Caco-2 (cell line): ENCODE data around the gene ZNF816. TPM values are rescaled to one million over a fixed set of nuclear protein-coding genes. Genes with fewer than 3 reads are reported as not detected.
"Not testable (repeated sequence)": the region's sequence is repeated elsewhere in the genome, so short reads cannot be mapped to it uniquely, and the experiment has no call there.

Source experiments
- BruUV-seq: library from RNA; stranded (reverse); fragments of 400-500 nt; replicated peaks from 2 replicates; lab custom pipeline; 2021; lab: Mats Ljungman, UMichigan
- CTCF ChIA-PET: fragments of 300-600 bp; sonication (Branson Sonifier 250); formaldehyde crosslinking; loops from one replicate; lab custom pipeline; 2022; ENCODE audit warnings: antibody characterized with exemption; lab: Charles Lee
- POLR2A ChIA-PET: fragments of 300-600 bp; sonication (Branson Sonifier 250); formaldehyde crosslinking; loops from one replicate; lab custom pipeline; 2022; ENCODE audit warnings: antibody characterized with exemption; lab: Charles Lee
- DNase-seq, 2 experiments: peaks; one replicate each; pipeline versions ENCODE4 v3.0.0 to v3.0.0-alpha.2; 2020 to 2022
- H3K27me3 ChIP-seq: replicated peaks from 2 replicates; pipeline ENCODE4 v1.6.0; 2011; ENCODE audit warnings: low read length; ENCODE audit not compliant: control insufficient read depth, insufficient read depth
- H3K36me3 ChIP-seq: 2 replicates; pipeline ENCODE4 v1.5.1; 2011; ENCODE audit warnings: low read length; ENCODE audit not compliant: control insufficient read depth, insufficient read depth
- H3K4me1 ChIP-seq: fragments of 250-450 bp; sonication (Bioruptor Pico); 2 replicates; pipeline ENCODE4 v1.5.1; 2020; ENCODE audit warnings: mild to moderate bottlenecking
- H3K4me3 ChIP-seq: 2 replicates; pipeline ENCODE4 v1.5.1; 2011; ENCODE audit warnings: low read depth, mild to moderate bottlenecking, control low read depth, low read length
- H3K9me3 ChIP-seq: fragments of 250-450 bp; sonication (Bioruptor Pico); 2 replicates; pipeline ENCODE4 v1.5.1; 2020; ENCODE audit warnings: mild to moderate bottlenecking, moderate library complexity
- H3K27ac Mint-ChIP-seq: one replicate; pipeline ENCODE4 v1.8.0; 2022; ENCODE audit warnings: mixed read lengths; ENCODE audit not compliant: unreplicated experiment
- H3K27me3 Mint-ChIP-seq: one replicate; pipeline ENCODE4 v1.8.0; 2022; ENCODE audit warnings: mixed read lengths; ENCODE audit not compliant: insufficient read depth, unreplicated experiment
- H3K36me3 Mint-ChIP-seq: one replicate; pipeline ENCODE4 v1.8.0; 2022; ENCODE audit warnings: mild to moderate bottlenecking, mixed read lengths; ENCODE audit not compliant: insufficient read depth, unreplicated experiment
- H3K4me1 Mint-ChIP-seq: one replicate; pipeline ENCODE4 v1.8.0; 2022; ENCODE audit warnings: low read depth, mixed read lengths; ENCODE audit not compliant: unreplicated experiment
- H3K4me3 Mint-ChIP-seq: one replicate; pipeline ENCODE4 v1.8.0; 2022; ENCODE audit warnings: mild to moderate bottlenecking, moderate library complexity, mixed read lengths; ENCODE audit not compliant: unreplicated experiment
- H3K9me3 Mint-ChIP-seq: one replicate; pipeline ENCODE4 v1.8.0; 2022; ENCODE audit warnings: mixed read lengths; ENCODE audit not compliant: unreplicated experiment
- CTCF ChIP-seq, 2 experiments: fragments of 200-600 bp in 1 of 2; IDR thresholded peaks; 1 replicate in 1 of 2; 2 replicates in 1 of 2; pipeline versions ENCODE4 v1.5.1 to v1.8.0; 2011 to 2022; ENCODE audit warnings: antibody characterized with exemption in 1 of 2, control low read depth in 1 of 2, inconsistent platforms in 1 of 2, low read depth in 1 of 2, low read length in 1 of 2, mild to moderate bottlenecking in 1 of 2, moderate library complexity in 1 of 2; ENCODE audit not compliant: insufficient read depth in 1 of 2, severe bottlenecking in 1 of 2, unreplicated experiment in 1 of 2
- intact Hi-C: fragments of 100-400 bp; cut with micrococcal nuclease; formaldehyde crosslinking; loops from one replicate; pipeline ENCODE4 v1.10.0; 2022; ENCODE audit not compliant: unreplicated experiment
- total RNA-seq: library from RNA; stranded (reverse); gene quantifications from 2 replicates; pipeline ENCODE4 v1.2.3, GENCODE V29; 2022

Gene ZNF816
- total RNA-seq, 1 experiment from 2014 or later, result 11.5 TPM

- ChIA-PET POLR2A (no interaction called here), CTCF (no interaction called here)
- H3K36me3 ChIP-seq, result no peaks in the 10 kb centered on the region
- no peaks in the 10 kb centered on the region for H3K27me3 ChIP-seq
- intact Hi-C loops, result loop anchor here (2.0 kb wide), 1 partner anchor 19 kb away; the partner anchor contains the start of gene ZNF816
- H3K9me3 Mint-ChIP-seq, result peaks cover 14% of the 10 kb centered on the region
- H3K4me1 Mint-ChIP-seq, result peaks cover 20% of the 10 kb centered on the region
- no peak for TF ChIP-seq CTCF (IDR thresholded peaks at IDR 0.05; ENCODE audit: insufficient read depth in 1 of 2, low read depth in 1 of 2, low read length in 1 of 2, severe bottlenecking in 1 of 2, unreplicated experiment in 1 of 2)
- no peaks in the 10 kb centered on the region for H3K27me3 Mint-ChIP-seq
- peaks cover 50% of the 10 kb centered on the region for H3K9me3 ChIP-seq
- peak overlapping the region; percentile 96 for H3K4me3 Mint-ChIP-seq
- DNase-seq, result no peak
- BruUV-seq, result no TSS peak
- H3K4me1 ChIP-seq, result peaks cover 32% of the 10 kb centered on the region
- H3K27ac Mint-ChIP-seq, result peak overlapping the region; percentile 92
- H3K4me3 ChIP-seq, result peak overlapping the region; percentile 87; the same call in 1 of the 2 replicates
- peaks cover 68% of the 10 kb centered on the region for H3K36me3 Mint-ChIP-seq
Measured at GRCh38 chr19:52943134-52943883, 19.4 kb downstream of the ZNF816 start.

DNA sequence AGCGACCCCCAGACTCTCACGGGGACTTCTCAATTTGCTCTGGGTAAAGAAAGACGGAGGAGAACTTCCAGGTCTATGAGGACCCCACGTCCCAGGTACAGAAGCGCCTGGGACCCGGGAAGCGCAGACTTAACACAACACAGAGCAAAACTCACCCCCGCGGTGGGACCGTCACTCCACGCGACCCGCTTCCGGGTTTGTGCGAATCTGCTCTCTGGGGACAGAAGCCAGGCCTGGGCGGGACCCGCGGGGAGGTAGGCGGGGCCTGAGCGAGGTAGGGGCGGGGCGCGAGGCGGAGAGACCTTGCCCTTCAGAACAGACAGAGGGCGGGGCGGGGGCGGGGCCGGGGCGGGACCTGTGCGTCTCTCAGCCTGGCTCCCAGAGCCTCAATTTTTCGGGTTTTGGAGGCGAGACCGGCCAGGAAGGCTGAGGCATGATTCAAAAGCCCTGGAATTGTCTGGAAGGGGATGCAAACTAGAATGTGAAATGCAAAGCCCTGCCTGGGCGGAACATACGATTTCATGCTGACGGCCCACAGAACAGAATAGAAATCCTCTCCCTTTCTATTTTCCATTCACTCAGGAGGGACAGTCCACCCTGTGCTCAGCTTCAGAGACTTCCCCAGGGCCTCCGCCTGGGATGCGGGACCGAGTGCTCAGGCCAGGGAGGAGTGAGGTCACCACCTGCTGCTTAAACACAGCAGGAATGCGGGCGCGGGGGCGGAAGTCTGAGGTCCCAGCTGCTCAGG, 20.1 kb downstream of the ZNF816 start:
- Mint-ChIP-seq H3K9me3 (peaks cover 14% of the 10 kb centered on the region), H3K27ac (peak overlapping the region; percentile 92), H3K27me3 (no peaks in the 10 kb centered on the region), H3K4me1 (peaks cover 20% of the 10 kb centered on the region), H3K4me3 (peak overlapping the region; percentile 96), H3K36me3 (peaks cover 63% of the 10 kb centered on the region)
- no peak for TF ChIP-seq CTCF (IDR thresholded peaks at IDR 0.05; ENCODE audit: insufficient read depth in 1 of 2, low read depth in 1 of 2, low read length in 1 of 2, severe bottlenecking in 1 of 2, unreplicated experiment in 1 of 2)
- H3K27me3 ChIP-seq, result no peaks in the 10 kb centered on the region
- peak; percentile 94 to 95 for DNase-seq
- no peaks in the 10 kb centered on the region; the same call in 1 of the 2 replicates for H3K36me3 ChIP-seq
- TSS peak; percentile 91 for BruUV-seq
- ChIA-PET POLR2A (no interaction called here), CTCF (no interaction called here)
- peak overlapping the region; percentile 87 for H3K4me3 ChIP-seq
- peaks cover 47% of the 10 kb centered on the region for H3K9me3 ChIP-seq
- H3K4me1 ChIP-seq, result peaks cover 32% of the 10 kb centered on the region
- intact Hi-C loops, result loop anchor here (2.0 kb wide), 1 partner anchor 20 kb away; the partner anchor contains the start of gene ZNF816

DNA sequence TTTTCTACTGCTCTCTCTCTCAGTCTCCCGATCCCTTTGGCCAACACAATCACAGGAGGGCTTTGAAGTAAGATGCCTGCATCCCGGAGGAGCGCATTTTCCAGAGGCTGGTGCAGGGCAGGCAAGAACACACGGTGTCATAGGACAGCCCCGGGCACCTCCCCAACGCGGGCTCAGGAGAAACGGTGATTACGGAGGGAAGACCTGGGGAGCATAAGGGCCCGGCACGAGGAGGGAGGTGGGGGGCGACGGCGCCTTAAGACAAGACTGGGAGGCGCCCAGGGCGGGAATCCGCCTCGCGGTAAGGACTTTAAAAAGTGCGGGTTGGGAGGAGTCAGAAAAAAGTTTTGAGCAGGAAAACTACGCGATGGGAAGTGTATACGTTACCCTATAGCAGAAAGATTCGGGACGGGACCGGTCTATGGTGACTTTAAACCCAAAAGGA, 20.7 kb downstream of the ZNF816 start:
- Mint-ChIP-seq H3K27me3 (no peaks in the 10 kb centered on the region), H3K9me3 (peaks cover 14% of the 10 kb centered on the region), H3K36me3 (peaks cover 57% of the 10 kb centered on the region), H3K4me3 (peak overlapping the region; percentile 96), H3K27ac (peak overlapping the region; percentile 92), H3K4me1 (peaks cover 21% of the 10 kb centered on the region)
- peaks cover 3% of the 10 kb centered on the region; the same call in 1 of the 2 replicates for H3K36me3 ChIP-seq
- BruUV-seq, result TSS peak; percentile 80
- H3K9me3 ChIP-seq, result peaks cover 44% of the 10 kb centered on the region
- peak overlapping the region; percentile 87 for H3K4me3 ChIP-seq
- peaks cover 36% of the 10 kb centered on the region for H3K4me1 ChIP-seq
- DNase-seq, result peak; percentile 38 to 43
- intact Hi-C loops, result loop anchor here (2.0 kb wide), 1 partner anchor 21 kb away; the partner anchor contains the start of gene ZNF816
- no peaks in the 10 kb centered on the region for H3K27me3 ChIP-seq
- CTCF ChIA-PET, result no interaction called here
- no peak for TF ChIP-seq CTCF (IDR thresholded peaks at IDR 0.05; ENCODE audit: insufficient read depth in 1 of 2, low read depth in 1 of 2, low read length in 1 of 2, severe bottlenecking in 1 of 2, unreplicated experiment in 1 of 2)
- POLR2A ChIA-PET, result no interaction called here

GRCh38 chr19:52941523-52941922, 21.2 kb downstream of the ZNF816 start:
- Mint-ChIP-seq H3K4me1 (peaks cover 25% of the 10 kb centered on the region), H3K4me3 (peak overlapping the region; percentile 96), H3K36me3 (peaks cover 57% of the 10 kb centered on the region), H3K27ac (peak overlapping the region; percentile 92), H3K9me3 (peaks cover 14% of the 10 kb centered on the region)
- BruUV-seq, H3K36me3 ChIP-seq, CTCF ChIA-PET, POLR2A ChIA-PET, DNase-seq, H3K27me3 ChIP-seq, intact Hi-C loops, H3K27me3 Mint-ChIP-seq: not testable (repeated sequence)
- Histone ChIP-seq H3K9me3 (peaks cover 39% of the 10 kb centered on the region), H3K4me3 (peak overlapping the region; percentile 87), H3K4me1 (peaks cover 40% of the 10 kb centered on the region)
